Measurements from ENCODE around the gene PRR18. TPM values are rescaled to one million over a fixed set of nuclear protein-coding genes. Genes with fewer than 3 reads are reported as not detected.

The PRR18 gene
- total RNA-seq, 4 donors from 2014 or later, result not detected

GRCh38 chr6:166268431-166268830 lies 39.8 kb downstream of the PRR18 start:
- Histone ChIP-seq H3K27ac (no peak overlapping the region), H3K36me3 (no peaks in the 10 kb centered on the region), H3K4me1 (no peaks in the 10 kb centered on the region), H3K27me3 (no peaks in the 10 kb centered on the region), H3K4me3 (no peak overlapping the region), H3K9me3 (no peaks in the 10 kb centered on the region)
- TF ChIP-seq CTCF (IDR thresholded peaks at IDR 0.05), result no peak
- TF ChIP-seq POLR2A (IDR thresholded peaks at IDR 0.05), result no peak
- intact Hi-C loops (cut with DNase I; ENCODE audit: low total_unique reads), result no loop called here
- no peak for DNase-seq

GRCh38 chr6:166267526-166267925 lies 40.7 kb downstream of the PRR18 start:
- H3K27me3 ChIP-seq, result no peaks in the 10 kb centered on the region
- intact Hi-C loops (cut with DNase I; ENCODE audit: low total_unique reads), result no loop called here
- no peak for DNase-seq
- no peaks in the 10 kb centered on the region for H3K36me3 ChIP-seq
- no peak overlapping the region for H3K27ac ChIP-seq
- H3K4me1 ChIP-seq, result no peaks in the 10 kb centered on the region
- no peak overlapping the region for H3K4me3 ChIP-seq
- TF ChIP-seq CTCF (IDR thresholded peaks at IDR 0.05), result no peak
- no peak for TF ChIP-seq POLR2A (IDR thresholded peaks at IDR 0.05)
- H3K9me3 ChIP-seq, result no peaks in the 10 kb centered on the region

GRCh38 chr6:166266336-166266735 lies 41.9 kb downstream of the PRR18 start:
- H3K36me3 ChIP-seq, result no peaks in the 10 kb centered on the region
- no peak for DNase-seq
- H3K4me1 ChIP-seq, result no peaks in the 10 kb centered on the region
- no peak for TF ChIP-seq POLR2A (IDR thresholded peaks at IDR 0.05)
- H3K9me3 ChIP-seq, result no peaks in the 10 kb centered on the region
- no peak overlapping the region for H3K4me3 ChIP-seq
- H3K27ac ChIP-seq, result no peak overlapping the region
- H3K27me3 ChIP-seq, result no peaks in the 10 kb centered on the region
- intact Hi-C loops (cut with DNase I; ENCODE audit: low total_unique reads), result no loop called here

GRCh38 chr6:166262743-166263515 lies 45.3 kb downstream of the PRR18 start:
- Histone ChIP-seq H3K27me3 (no peaks in the 10 kb centered on the region), H3K36me3 (no peaks in the 10 kb centered on the region), H3K9me3 (no peaks in the 10 kb centered on the region), H3K4me3 (no peak overlapping the region), H3K4me1 (no peaks in the 10 kb centered on the region), H3K27ac (no peak overlapping the region)
- TF ChIP-seq CTCF (IDR thresholded peaks at IDR 0.05), result no peak
- no peak for TF ChIP-seq POLR2A (IDR thresholded peaks at IDR 0.05)
- DNase-seq, result no peak
- intact Hi-C loops (cut with DNase I; ENCODE audit: low total_unique reads), result no loop called here

- no peak overlapping the region for H3K4me3 ChIP-seq
- H3K36me3 ChIP-seq, result no peaks in the 10 kb centered on the region
- H3K27ac ChIP-seq, result no peak overlapping the region
- DNase-seq, result no peak
- no peaks in the 10 kb centered on the region for H3K9me3 ChIP-seq
- H3K27me3 ChIP-seq, result peaks cover 0 to 12% of the 10 kb centered on the region in 2 donors
- intact Hi-C loops (cut with DNase I; ENCODE audit: low total_unique reads), result no loop called here
- TF ChIP-seq POLR2A (IDR thresholded peaks at IDR 0.05), result no peak
- TF ChIP-seq CTCF (IDR thresholded peaks at IDR 0.05), result no peak
- H3K4me1 ChIP-seq, result no peaks in the 10 kb centered on the region
Observed at GRCh38 chr6:166259296-166259977, 48.8 kb downstream of the PRR18 start.
